Stomach (tissue), 4 donors: ENCODE results near the gene GALM.

Experiments used
- POLR2A ChIP-seq, 4 donors: fragments of 450-650 bp; IDR thresholded peaks; one replicate each; pipeline ENCODE4 v1.6.1; 2016; ENCODE audit warnings: antibody characterized with exemption in 4 of 4, control low read depth in 2 of 4, mild to moderate bottlenecking in 1 of 4, moderate library complexity in 1 of 4
- POLR2AphosphoS5 ChIP-seq, 3 donors: sonication (generic); formaldehyde crosslinking; IDR thresholded peaks; one replicate each; pipeline ENCODE4 v1.6.1; 2016; ENCODE audit warnings: antibody characterized with exemption in 3 of 3
- TF ChIP-seq, protein P1 (sequence below), 7 experiments: fragments of 450-650 bp in 4 of 7; fragments of 200-600 bp in 3 of 7; sonication (generic) in 3 of 7; IDR thresholded peaks; one replicate each; pipeline ENCODE4 v1.5.1; 2016 to 2019; ENCODE audit warnings: antibody characterized with exemption in 7 of 7, control low read depth in 2 of 7, mild to moderate bottlenecking in 1 of 7

DNA sequence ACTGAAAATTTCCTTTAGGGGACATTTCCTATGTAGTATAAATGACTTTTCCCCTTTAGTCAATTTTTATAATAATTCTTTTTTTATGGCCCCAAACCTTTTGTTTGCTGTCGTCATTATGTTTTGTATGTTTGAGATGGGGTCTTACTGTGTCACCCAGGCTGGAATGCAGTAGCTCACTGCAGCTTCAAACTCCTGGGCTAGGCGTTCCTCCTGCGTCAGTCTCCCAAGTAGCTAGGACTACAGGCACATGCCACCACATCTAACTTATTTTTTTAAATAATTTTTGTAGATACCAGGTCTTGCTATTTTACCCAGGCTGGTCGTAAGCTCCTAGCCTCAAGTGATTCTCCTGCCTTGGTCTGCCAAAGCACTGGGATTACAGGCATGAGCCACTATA lies 30.8 kb upstream of the GALM start:
- TF ChIP-seq, protein P1, sequence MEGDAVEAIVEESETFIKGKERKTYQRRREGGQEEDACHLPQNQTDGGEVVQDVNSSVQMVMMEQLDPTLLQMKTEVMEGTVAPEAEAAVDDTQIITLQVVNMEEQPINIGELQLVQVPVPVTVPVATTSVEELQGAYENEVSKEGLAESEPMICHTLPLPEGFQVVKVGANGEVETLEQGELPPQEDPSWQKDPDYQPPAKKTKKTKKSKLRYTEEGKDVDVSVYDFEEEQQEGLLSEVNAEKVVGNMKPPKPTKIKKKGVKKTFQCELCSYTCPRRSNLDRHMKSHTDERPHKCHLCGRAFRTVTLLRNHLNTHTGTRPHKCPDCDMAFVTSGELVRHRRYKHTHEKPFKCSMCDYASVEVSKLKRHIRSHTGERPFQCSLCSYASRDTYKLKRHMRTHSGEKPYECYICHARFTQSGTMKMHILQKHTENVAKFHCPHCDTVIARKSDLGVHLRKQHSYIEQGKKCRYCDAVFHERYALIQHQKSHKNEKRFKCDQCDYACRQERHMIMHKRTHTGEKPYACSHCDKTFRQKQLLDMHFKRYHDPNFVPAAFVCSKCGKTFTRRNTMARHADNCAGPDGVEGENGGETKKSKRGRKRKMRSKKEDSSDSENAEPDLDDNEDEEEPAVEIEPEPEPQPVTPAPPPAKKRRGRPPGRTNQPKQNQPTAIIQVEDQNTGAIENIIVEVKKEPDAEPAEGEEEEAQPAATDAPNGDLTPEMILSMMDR (IDR thresholded peaks at IDR 0.05), result no peak
- TF ChIP-seq POLR2A (IDR thresholded peaks at IDR 0.05) (no peak), POLR2AphosphoS5 (IDR thresholded peaks at IDR 0.05) (no peak)
